Loucy (cell line): ENCODE measurements around the gene DAD1.

Experiments used
- H2AFZ ChIP-seq: fragments of 200-600 bp; sonication (generic); 2 replicates; pipeline ENCODE4 v1.6.0; 2016; ENCODE audit warnings: antibody characterized with exemption, mild to moderate bottlenecking, low read length, moderate library complexity
- H3F3A ChIP-seq: fragments of 200-600 bp; 2 replicates; pipeline ENCODE4 v1.6.0; 2016; ENCODE audit warnings: antibody characterized with exemption, low read depth, mild to moderate bottlenecking
- H3K27me3 ChIP-seq: fragments of 200-600 bp; sonication (generic); 2 replicates; pipeline ENCODE4 v1.6.1; 2014; ENCODE audit warnings: low read length, mild to moderate bottlenecking; ENCODE audit not compliant: insufficient read depth, poor library complexity, severe bottlenecking
- H3K36me3 ChIP-seq: fragments of 200-600 bp; sonication (generic); 2 replicates; pipeline ENCODE4 v1.6.1; 2016; ENCODE audit warnings: low read length; ENCODE audit not compliant: insufficient read depth
- H3K4me1 ChIP-seq: fragments of 200-600 bp; sonication (generic); 2 replicates; pipeline ENCODE4 v1.5.1; 2014; ENCODE audit warnings: low read length, mild to moderate bottlenecking; ENCODE audit not compliant: insufficient read depth, poor library complexity, severe bottlenecking
- H3K4me2 ChIP-seq: fragments of 200-600 bp; sonication (generic); 2 replicates; pipeline ENCODE4 v1.6.0; 2014; ENCODE audit warnings: antibody characterized with exemption, low read length, low read depth, mild to moderate bottlenecking; ENCODE audit not compliant: poor library complexity, severe bottlenecking
- H3K4me3 ChIP-seq: fragments of 200-600 bp; sonication (generic); 2 replicates; pipeline ENCODE4 v1.5.1; 2014; ENCODE audit warnings: low read length, mild to moderate bottlenecking, mixed read lengths; ENCODE audit not compliant: poor library complexity, severe bottlenecking
- H3K79me2 ChIP-seq: fragments of 200-600 bp; sonication (generic); 2 replicates; pipeline ENCODE4 v1.6.1; 2014; ENCODE audit warnings: low read length; ENCODE audit not compliant: insufficient read depth
- H3K9ac ChIP-seq: fragments of 200-600 bp; sonication (generic); 2 replicates; pipeline ENCODE4 v1.6.0; 2014; ENCODE audit warnings: mild to moderate bottlenecking, low read depth, low read length, moderate library complexity; ENCODE audit not compliant: poor library complexity, severe bottlenecking
- H3K9me2 ChIP-seq: fragments of 200-600 bp; sonication (generic); replicated peaks from 2 replicates; pipeline ENCODE4 v1.6.1; 2016; ENCODE audit warnings: low read depth, low read length, mixed read lengths
- H3K9me3 ChIP-seq: fragments of 200-600 bp; sonication (generic); 2 replicates; pipeline ENCODE4 v1.6.1; 2014; ENCODE audit warnings: mild to moderate bottlenecking, antibody characterized with exemption, low read length, low read depth; ENCODE audit not compliant: insufficient read depth
- H4K20me1 ChIP-seq: fragments of 200-600 bp; sonication (generic); 2 replicates; pipeline ENCODE4 v1.6.0; 2014; ENCODE audit warnings: antibody characterized with exemption, low read length, mild to moderate bottlenecking; ENCODE audit not compliant: insufficient read depth, poor library complexity, severe bottlenecking
- EZH2phosphoT487 ChIP-seq: fragments of 200-600 bp; IDR thresholded peaks from 2 replicates; pipeline ENCODE4 v1.6.1; 2018; ENCODE audit warnings: antibody characterized with exemption, mild to moderate bottlenecking, moderate library complexity, borderline replicate concordance
- TF ChIP-seq, protein P1 (sequence below): fragments of 200-600 bp; sonication (generic); conservative IDR thresholded peaks from 2 replicates; pipeline ENCODE4 v1.5.1; 2014; ENCODE audit warnings: mild to moderate bottlenecking, antibody characterized with exemption, low read length

The DAD1 gene

DNA sequence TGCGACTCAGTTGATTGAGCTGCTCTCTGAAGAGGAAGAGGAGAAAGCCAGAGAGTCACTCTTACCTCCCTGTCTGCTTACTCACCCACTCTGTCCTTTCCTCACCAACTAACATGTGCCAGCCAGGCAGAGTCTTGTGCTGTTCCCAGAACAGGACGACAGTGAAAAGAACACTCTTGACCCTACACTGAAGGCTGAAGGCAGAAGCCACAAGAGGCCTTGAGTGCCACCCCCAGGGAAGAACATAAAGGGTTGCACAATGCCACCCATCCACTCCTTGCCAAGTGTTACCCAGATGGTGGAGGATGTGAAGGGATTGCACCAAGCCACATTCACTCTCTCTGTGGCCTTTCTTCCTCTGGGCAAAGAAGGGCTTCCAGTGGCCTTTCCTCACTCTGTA is 21.9 kb upstream of the DAD1 start:
- no peaks in the 10 kb centered on the region for H3K4me1 ChIP-seq
- no peaks in the 10 kb centered on the region for H3K27me3 ChIP-seq
- no peak for TF ChIP-seq EZH2phosphoT487
- TF ChIP-seq, protein P1, sequence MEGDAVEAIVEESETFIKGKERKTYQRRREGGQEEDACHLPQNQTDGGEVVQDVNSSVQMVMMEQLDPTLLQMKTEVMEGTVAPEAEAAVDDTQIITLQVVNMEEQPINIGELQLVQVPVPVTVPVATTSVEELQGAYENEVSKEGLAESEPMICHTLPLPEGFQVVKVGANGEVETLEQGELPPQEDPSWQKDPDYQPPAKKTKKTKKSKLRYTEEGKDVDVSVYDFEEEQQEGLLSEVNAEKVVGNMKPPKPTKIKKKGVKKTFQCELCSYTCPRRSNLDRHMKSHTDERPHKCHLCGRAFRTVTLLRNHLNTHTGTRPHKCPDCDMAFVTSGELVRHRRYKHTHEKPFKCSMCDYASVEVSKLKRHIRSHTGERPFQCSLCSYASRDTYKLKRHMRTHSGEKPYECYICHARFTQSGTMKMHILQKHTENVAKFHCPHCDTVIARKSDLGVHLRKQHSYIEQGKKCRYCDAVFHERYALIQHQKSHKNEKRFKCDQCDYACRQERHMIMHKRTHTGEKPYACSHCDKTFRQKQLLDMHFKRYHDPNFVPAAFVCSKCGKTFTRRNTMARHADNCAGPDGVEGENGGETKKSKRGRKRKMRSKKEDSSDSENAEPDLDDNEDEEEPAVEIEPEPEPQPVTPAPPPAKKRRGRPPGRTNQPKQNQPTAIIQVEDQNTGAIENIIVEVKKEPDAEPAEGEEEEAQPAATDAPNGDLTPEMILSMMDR, result no peak
- no peaks in the 10 kb centered on the region for H3K9me2 ChIP-seq
- no peak overlapping the region for H2AFZ ChIP-seq
- no peaks in the 10 kb centered on the region for H4K20me1 ChIP-seq
- no peaks in the 10 kb centered on the region; the same call in 1 of the 2 replicates for H3K36me3 ChIP-seq
- no peaks in the 10 kb centered on the region for H3K9me3 ChIP-seq
- H3K4me3 ChIP-seq, result no peak overlapping the region
- no peaks in the 10 kb centered on the region for H3F3A ChIP-seq
- no peaks in the 10 kb centered on the region for H3K79me2 ChIP-seq
- no peak overlapping the region for H3K9ac ChIP-seq
- H3K4me2 ChIP-seq, result no peak overlapping the region

DNA sequence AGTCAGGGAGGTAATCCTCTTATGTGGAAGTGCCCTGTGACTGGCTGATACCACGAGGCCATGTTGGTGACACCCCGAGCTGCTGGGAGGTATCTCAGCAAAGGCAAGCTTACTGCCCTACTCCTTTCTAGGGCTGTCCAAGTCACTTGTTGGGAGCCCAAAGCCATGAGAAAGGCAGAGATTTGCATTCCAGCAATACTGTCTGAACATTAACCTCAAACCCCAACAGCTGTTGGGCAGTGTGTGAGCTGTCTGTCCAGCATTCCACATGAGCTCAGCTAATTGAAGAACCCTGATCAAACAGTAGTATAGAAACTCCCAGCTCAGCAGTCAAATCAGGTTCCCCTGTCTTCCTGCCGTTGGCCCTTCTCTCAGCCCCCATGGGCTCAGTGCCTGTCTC is 18.3 kb upstream of the DAD1 start:
- H4K20me1 ChIP-seq, result no peaks in the 10 kb centered on the region
- no peak overlapping the region for H2AFZ ChIP-seq
- no peak overlapping the region for H3K4me3 ChIP-seq
- no peak overlapping the region for H3K9ac ChIP-seq
- no peak overlapping the region for H3K4me2 ChIP-seq
- H3K79me2 ChIP-seq, result no peaks in the 10 kb centered on the region
- TF ChIP-seq, protein P1, result no peak
- no peak for TF ChIP-seq EZH2phosphoT487
- H3K4me1 ChIP-seq, result peaks cover 2% of the 10 kb centered on the region
- no peaks in the 10 kb centered on the region for H3F3A ChIP-seq
- no peaks in the 10 kb centered on the region for H3K9me2 ChIP-seq
- H3K9me3 ChIP-seq, result no peaks in the 10 kb centered on the region
- H3K36me3 ChIP-seq, result no peaks in the 10 kb centered on the region; the same call in 1 of the 2 replicates
- H3K27me3 ChIP-seq, result no peaks in the 10 kb centered on the region

DNA sequence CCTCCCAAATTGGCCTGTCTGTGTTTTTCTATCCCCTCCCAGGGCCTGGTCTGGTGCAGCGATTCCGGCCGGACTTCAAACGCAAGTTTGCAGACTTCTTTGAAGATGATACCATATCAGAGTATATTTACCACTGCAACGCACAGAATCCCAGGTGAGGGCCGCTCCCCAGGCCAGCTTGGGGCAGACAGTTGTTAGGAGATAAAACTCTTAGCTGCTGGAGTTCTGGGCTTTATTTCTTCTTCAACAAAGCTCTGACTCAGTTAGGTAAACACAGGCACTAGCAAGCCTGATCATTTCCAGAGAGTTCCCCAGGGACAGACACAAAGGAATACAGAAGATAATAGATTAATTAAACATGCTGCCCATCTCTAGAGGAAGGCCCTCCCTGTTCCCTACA is 17.4 kb upstream of the DAD1 start:
- no peaks in the 10 kb centered on the region; the same call in 1 of the 2 replicates for H3K36me3 ChIP-seq
- no peak overlapping the region for H3K9ac ChIP-seq
- H3K79me2 ChIP-seq, result no peaks in the 10 kb centered on the region
- no peak for TF ChIP-seq EZH2phosphoT487
- TF ChIP-seq, protein P1, result no peak
- no peak overlapping the region for H3K4me2 ChIP-seq
- no peaks in the 10 kb centered on the region for H3K27me3 ChIP-seq
- H3K9me3 ChIP-seq, result no peaks in the 10 kb centered on the region
- H2AFZ ChIP-seq, result no peak overlapping the region
- H3K4me1 ChIP-seq, result peaks cover 11% of the 10 kb centered on the region
- no peak overlapping the region for H3K4me3 ChIP-seq
- H3F3A ChIP-seq, result no peaks in the 10 kb centered on the region
- H4K20me1 ChIP-seq, result no peaks in the 10 kb centered on the region
- H3K9me2 ChIP-seq, result no peaks in the 10 kb centered on the region
